GM18858 (cell line): ENCODE data around the gene COL6A2.
"Not testable (repeated sequence)": the region's sequence is repeated elsewhere in the genome, so short reads cannot be mapped to it uniquely, and the experiment has no call there.

ENCODE experiments used
- ATAC-seq: cut with Tn5 transposase; IDR thresholded peaks from one replicate; pipeline ENCODE4 v1.9.1; 2021; ENCODE audit not compliant: unreplicated experiment

COL6A2 gene

GRCh38 chr21:46060596-46061061, 37.3 kb upstream of the COL6A2 start:
- ATAC-seq = no peak

GRCh38 chr21:46061063-46061462, 36.8 kb upstream of the COL6A2 start:
- ATAC-seq = no peak

DNA sequence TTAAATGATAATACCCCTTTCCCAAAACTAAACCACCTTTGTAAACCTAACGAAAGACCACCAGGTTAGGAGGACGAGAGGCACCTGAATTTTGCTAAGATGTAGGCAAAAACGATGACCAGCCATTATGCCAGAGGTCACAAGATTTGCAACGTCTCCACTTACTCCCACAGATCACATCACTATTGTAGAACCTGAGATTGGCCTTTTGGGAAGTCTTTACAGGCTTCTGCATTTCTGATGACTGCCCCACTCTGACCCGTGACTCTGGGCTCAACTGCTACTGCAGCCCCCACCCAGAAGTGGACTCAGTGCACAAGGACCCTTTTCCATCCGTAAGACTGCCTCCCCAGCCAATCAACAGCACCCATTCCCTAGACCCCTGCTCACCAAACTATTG, 36.4 kb upstream of the COL6A2 start:
- no peak for ATAC-seq

DNA sequence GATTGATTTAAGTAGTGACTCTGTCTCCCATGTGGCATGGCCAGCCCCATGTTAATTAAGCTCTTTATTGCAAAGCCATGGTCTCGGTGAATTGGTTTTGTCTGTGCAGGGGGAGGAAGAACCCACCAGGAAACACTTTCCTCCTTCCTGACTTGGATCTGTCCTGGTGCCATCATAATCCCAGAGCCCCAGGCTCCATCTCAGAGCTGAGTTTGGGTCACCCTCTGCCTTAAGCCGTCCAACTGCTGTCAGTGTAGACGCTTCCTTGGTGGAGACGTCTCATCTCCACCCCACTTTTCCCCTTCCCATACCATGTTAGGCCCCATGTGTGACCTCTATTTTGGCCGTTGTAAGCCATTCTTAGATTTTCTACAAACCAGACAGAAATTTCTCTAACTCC, 36.0 kb upstream of the COL6A2 start:
- no peak for ATAC-seq

DNA sequence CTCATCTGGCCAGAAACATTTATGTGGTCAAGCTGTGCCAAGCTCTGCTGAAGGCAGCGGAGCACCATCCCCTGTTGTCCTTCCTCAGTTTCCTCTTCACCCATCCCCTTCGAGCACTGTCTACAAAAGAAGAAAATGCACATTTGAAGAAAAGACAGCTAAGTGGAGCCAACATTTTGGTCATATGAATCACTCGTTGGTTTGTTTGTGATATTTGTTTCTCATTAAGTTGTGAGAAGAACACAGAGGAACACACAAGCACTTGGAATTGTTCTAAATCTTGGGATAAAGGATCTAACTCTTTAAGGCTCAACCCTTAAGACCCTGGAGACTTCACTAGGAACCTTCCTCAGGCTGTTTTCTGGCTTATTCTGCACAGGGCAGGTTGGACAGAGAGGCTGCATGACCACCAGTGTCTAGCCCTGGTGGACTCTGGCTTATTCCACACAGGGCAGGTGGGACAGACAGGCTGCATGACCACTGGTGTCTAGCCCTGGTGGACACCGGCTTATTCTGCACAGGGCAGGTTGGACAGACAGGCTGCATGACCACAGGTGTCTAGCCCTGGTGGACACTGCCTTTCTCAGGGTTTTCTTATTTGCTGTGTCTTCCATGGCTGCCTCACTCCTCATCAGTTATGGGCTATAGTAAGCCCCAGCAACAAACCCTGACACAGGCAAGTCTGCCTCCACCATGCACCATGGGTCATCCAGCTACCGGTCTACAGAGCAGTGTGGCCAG, 35.3 kb upstream of the COL6A2 start:
- no peak for ATAC-seq

GRCh38 chr21:46063227-46063626, 34.7 kb upstream of the COL6A2 start:
- no peak for ATAC-seq

- ATAC-seq = no peak
These were observed 33.9 kb upstream of the COL6A2 start for GRCh38 chr21:46063734-46064680.

- ATAC-seq = no peak
These were observed 33.1 kb upstream of the COL6A2 start for GRCh38 chr21:46064870-46065214.

- ATAC-seq = no peak
These were observed 32.5 kb upstream of the COL6A2 start for GRCh38 chr21:46065215-46065913.

DNA sequence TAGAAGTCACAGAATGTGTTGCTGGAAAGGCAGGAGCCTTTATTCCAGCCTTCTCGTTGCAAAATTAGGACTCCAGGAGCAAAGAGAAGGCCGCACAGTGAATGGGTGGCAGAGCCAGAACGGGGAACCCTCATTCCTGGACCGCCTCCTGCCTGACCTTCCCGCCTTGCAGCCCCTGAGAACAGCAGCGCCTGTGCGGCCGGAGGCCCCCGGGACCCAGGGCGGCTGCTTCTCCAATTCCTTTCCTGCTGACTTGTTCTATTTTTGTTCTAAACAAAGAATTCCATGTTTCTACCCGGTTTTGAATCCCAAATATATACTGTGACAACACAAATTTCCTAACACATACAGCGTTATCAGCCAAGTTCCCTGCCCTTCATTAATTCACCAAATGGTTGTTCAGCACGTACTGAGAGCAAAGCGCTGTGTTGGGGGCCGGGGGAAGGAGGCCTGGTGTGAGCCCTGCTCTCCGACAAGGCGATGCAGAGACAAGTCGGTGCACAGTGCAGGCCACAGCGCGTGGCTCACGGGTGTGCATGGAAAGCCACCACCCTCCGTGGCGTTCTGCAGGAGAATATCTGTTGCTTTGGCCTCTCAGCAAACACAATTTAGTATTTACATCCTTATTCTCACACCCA, 31.9 kb upstream of the COL6A2 start:
- no peak for ATAC-seq

DNA sequence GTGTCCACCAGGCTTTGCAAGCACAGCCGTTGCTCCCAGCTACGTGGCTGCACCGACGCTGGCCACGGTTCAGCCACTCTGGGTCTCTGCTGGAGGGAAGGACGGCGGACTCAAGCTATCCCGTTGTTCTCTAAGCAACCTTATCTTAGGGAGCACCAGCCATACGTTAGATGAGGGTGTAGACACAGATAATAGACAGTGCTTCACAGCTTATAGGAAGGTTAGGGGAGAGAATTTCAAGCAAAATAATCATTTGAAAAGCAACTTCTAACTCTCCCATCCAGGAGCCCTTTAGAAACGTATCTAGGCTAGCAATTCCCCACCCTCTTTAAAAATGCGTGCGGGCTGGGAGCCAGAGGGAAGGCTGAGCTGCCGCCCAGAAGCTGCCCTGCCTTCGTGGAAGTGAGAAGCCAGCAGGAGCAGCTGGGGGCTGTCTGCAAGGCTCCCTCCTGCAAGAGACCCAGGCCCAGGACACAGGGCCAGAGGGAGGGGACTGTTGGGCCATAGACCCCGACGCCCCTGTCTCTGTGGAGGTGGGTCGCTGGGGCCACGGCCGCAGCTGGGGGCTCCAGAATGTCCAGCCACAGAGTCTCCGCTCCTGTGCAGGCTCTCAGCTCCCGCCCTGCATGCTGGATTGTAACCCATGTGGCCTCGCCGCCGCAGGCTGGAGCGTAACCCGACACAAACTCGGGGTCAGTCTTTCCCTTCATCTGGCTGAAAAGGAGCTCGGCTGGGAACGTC, 31.2 kb upstream of the COL6A2 start:
- no peak for ATAC-seq

GRCh38 chr21:46067505-46068201, 30.3 kb upstream of the COL6A2 start:
- ATAC-seq = no peak

DNA sequence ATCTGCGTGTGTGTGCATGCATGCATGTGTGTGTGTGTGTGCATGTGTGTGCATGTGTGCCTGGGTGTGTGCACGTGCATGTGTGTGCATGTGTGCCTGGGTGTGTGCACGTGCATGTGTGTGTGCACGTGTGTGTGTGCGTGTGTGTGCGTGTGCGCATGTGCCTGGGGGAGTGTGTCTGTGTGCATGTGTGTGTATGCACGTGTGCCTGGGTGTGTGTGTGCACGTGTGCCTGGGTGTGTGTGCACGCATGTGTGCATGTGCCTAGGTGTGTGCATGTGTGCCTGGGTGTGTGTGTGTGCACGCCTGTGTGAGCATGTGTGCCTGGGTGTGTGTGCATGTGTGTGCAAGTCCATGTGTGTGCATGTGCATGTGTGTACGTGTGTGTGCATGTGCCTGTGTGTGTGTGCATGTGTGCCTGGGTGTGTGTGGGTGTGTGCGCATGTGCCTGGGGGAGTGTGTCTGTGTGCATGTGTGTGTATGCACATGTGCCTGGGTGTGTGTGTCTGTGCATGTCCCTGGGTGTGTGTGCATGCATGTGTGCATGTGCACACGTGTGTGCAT, 29.3 kb upstream of the COL6A2 start:
- ATAC-seq = no peak

DNA sequence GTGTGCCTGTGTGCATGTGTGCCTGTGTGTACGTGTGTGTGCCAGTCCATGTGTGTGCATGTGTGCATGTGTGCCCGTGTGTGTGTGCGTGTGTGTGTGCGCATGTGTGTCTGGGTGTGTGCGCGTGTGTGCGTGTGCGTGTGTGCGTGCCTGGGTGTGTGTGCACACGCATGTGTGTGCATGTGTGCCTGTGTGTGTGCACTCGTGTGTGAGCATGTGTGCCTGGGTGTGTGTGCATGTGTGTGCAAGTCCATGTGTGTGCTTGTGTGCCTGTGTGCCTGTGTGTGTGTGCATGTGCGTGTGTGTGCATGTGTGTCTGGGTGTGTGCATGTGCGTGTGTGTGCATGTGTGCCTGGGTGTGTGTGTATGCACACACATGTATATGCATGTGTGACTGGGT, 28.7 kb upstream of the COL6A2 start:
- ATAC-seq = no peak

- ATAC-seq = no peak
These were observed 28.1 kb upstream of the COL6A2 start for GRCh38 chr21:46069719-46070279.

DNA sequence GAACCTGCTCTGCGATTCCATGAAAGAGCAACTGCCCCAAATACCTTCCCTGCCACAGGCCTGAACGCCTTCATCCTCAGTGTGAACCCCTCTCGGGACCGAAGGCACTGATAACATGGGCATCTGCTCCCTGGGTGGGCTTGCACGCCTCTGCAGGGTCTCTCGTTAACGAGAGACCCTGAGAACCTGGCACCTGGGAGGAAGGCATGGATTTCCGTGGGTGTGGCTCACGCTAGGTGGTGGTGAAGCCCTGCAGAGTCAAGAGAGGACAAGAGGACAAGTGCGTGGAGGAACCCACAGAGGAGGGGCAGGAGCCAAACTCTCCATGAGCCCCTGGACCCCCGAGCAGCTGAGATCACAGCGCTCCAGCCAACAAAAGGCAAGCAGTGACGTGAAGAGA, 26.8 kb upstream of the COL6A2 start:
- ATAC-seq = no peak

GRCh38 chr21:46076724-46077123, 21.2 kb upstream of the COL6A2 start:
- not testable (repeated sequence) for ATAC-seq

GRCh38 chr21:46077674-46078101, 20.2 kb upstream of the COL6A2 start:
- no peak for ATAC-seq

DNA sequence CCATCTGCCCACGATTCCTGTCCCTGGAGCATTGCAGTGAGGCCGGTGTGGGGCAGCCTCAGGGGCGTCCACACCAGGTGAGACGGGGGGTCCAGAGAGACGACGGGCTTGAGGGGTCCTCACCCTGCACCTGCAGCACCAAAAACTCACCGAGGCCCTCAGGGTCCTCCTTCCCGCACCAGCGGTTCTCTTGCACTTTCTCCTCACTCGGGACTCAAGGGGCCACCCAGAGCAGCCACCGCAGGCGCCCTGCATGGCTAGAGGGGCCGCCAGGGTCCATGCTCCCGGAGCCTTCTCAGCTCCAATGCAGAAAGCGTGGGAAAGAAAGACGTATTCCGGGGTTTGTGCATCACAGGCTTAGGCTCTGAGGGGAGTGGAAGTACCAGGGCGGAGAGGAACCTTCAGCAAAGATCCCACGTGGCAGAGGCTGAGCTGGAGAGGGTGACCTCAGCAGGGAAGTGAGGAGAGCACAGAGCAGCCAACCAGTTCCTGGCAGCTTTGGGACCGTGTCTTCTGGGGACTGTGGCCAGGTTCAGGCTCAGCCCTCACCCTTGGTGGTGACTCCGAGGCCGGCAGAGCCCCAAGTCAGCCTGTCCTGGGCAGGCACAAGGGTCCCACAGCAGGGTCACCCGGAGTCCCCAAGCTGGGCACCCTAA, 19.5 kb upstream of the COL6A2 start:
- no peak for ATAC-seq
